Stimulated activated CD4-positive, alpha-beta T cell treated with anti-CD3 and anti-CD28 coated beads, Interleukin-15, amount 100 ng/mL, for 48 hours (primary cell): ENCODE results near the gene ENDOV.

Experiments
- DNase-seq, 2 donors: peaks; one replicate each; pipeline ENCODE4 v3.0.0-alpha.2; 2020; ENCODE audit warnings: low read depth in 2 of 2

The ENDOV gene

DNA sequence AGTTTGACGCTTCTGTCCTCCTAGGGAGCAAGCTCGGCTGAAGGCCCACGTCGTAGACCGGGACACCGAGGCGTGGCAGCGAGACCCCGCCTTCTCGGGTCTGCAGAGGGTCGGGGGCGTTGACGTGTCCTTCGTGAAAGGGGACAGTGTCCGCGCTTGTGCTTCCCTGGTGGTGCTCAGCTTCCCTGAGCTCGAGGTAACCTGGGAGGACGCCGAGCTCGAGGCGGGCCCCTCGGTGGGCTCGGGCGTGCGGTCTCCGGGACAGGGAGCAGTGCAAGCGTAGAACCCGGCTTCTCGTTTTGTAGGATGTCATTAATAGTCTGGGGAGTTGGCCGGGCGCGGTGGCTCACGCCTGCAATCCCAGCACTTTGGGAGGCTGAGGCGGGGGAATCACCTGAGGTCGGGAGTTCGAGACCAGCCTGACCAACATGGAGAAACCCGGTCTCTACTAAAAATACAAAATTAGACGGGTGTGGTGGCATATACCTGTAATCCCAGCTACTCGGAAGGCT is 715 bp downstream of the ENDOV start:
- no peak for DNase-seq

DNA sequence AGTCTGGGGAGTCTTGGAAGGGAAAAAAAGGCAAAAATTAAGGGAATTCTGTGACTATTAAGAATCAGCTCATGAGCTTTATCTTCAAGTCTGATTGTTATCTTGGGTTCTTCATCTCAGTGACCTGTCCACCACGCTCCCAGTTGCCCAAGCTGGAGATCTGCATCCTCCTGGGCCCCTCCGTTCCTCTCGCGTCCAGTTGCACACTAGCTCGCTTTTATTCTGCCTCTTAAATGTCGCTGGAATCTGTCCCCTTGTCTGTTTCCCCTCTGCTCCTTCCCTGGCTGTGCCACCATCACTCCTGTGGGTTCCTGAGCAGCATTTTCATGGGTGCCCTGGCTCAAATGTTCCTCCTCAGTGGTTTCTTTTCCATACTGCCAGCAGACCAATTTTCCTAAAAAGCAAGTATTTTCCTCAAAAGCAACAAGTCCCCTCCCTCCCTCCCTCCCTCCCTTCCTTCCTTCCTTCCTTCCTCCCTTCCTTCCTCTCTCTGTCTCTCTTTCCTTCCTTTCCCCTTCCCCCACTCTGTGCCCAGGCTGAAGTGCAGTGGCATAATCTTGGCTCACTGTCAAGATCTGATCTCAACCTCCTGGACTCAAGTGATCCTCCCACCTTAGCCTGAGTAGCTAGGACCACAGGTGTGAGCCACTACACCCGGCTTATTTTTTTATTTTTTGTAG is 1.4 kb downstream of the ENDOV start:
- no peak for DNase-seq

DNA sequence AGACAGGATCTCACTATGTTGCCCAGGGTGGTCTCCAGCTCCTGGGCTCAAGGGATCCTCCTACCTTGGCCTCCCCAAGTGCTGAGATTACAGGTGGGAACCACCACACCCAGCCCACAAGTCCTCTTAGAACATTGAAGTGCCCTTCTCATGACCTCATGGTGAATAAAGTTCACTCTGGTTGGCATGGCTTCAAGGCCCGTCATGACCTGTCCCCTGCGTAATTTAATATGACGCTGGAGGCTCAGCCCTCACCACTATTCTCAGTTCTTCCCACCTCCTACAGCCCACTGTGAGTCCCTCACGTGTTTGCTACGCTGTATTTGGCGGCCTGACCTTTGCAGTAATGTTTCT is 1.9 kb downstream of the ENDOV start:
- DNase-seq = no peak

DNA sequence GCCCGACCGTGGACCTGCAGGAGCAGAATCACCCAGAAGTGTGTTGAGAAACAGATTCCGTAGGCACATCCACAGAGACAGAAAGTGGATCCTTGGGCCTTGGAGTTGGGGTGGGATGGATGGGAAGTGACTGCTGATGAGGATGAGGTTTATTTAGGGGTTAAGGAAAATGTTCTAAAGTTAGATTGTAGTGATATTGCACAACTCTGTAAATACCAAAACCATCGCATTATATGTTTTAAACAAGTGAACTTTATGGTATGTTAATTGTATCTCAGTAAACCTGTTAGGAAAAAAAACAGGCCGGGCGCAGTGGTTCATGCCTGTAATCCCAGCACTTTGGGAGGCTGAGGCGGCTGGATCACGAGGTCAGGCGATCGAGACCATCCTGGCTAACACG is 3.6 kb downstream of the ENDOV start:
- no peak for DNase-seq

DNA sequence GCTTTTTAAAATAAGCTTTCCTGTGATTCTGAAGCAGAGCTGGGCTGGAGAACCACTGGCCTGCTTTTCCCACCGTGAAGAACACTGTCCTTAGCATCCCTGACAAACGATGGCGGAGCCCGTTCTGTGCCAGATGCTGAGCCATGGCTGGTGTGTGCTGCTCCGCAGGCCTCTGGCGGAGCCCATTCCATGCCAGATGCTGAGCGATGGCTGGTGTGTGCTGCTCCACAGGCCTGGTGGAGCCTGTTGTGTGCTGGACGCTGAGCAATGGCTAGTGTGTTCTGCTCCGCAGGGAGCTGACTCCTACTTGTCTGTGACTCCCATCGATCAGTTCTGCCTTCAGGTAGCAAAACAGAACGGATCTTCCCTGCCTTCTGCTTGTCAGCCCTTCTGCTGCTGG is 4.3 kb downstream of the ENDOV start:
- DNase-seq = no peak

DNA sequence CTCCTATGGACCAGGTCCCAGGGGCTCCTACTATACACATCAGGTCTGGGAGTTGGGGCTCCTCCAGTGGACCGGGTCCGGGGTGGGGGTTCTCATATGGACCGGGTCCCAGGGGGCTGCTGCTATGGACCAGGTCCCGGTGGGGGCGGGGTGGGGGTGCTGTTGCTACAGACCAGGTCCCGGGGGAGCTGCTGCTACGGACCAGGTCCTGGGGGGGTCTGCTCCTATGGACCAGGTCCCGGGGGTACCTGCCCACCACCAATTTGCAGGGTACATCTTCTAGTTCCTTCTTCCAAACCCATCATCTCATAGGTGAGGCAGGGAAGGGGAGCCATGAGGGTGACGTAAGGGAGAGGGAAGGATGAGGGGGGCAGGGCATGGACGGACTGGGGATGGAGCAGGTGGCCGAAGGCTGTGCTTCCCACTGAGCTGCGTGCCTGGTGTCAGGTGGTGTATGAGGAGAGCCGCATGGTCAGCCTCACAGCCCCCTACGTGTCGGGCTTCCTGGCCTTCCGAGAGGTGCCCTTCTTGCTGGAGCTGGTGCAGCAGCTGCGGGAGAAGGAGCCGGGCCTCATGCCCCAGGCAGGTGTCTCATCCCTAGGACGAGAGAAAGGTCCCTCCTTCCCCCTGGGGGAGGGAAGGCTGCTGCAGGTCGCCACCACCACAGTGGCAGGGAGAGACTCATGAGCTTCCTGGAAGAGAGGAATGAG is 6.6 kb downstream of the ENDOV start:
- no peak for DNase-seq

DNA sequence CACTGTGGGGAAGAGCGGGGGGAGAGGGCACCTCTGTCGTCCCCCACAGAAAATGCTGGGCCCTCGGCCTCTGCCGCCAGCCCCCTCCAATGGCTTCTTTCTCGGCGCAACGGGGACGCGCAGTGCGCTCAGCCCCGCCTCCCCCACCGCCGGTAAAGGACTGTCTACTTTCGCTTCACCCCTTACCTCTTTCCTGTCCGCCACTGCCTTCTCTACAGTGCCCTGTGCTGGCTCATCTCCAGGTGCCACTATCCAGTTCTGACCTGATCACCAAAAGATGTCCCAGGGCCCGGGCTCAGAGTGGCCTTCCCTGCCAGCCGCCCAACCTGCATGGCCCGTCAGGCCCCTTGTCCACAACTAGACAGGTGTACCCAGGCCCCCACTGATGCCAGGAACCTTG is 7.3 kb downstream of the ENDOV start:
- no peak for DNase-seq

DNA sequence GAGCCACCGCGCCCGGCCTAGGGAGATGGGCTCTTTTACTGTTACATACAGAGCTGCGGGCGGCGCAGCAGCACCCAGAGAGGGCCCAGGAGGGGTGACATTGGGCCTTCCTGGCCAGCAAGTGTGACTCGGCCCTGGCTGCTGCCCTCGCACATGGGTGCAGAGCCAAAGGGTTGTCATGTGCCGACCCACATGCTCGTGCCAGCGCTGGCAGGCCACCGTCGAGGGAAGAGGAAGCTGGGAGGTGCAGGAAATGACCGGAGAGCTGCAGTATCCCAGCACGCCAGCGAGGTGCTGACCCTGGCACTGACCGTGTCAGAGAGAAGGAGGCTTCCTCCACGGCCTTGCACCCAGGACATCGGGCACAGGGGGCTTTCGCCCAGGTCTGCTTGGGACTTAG is 8.0 kb downstream of the ENDOV start:
- no peak for DNase-seq

DNA sequence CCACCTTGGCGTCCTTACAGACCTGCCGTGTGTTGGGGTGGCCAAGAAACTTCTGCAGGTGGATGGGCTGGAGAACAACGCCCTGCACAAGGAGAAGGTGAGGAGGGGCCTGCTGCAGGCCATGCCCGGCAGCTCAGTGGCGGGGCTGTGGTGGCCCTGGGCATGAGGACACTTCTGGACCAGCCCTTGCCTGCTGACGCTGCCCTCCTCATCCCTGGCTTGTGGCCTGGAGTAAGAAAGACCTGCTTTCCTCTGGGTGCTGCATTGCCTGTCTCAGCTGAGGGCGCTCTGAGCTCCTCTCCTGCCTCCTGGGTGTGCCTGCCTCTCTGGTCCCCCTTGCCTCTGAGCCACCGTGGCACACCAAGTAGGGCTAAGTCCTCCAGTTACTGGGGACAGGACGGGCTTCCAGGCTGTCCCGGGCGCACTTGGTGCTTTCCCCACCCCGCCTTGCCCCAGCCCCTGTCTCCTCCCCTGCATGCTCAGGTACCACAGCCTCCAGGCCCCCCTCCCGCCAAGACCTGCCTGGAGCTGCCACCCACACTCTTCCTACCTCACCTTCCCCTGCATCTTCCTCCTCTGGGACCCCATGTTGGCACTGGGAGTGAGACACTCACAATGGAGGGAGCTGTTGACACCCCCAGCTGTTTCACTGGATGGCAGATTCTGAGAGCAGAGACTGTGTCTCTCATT is 8.7 kb downstream of the ENDOV start:
- DNase-seq = no peak

DNA sequence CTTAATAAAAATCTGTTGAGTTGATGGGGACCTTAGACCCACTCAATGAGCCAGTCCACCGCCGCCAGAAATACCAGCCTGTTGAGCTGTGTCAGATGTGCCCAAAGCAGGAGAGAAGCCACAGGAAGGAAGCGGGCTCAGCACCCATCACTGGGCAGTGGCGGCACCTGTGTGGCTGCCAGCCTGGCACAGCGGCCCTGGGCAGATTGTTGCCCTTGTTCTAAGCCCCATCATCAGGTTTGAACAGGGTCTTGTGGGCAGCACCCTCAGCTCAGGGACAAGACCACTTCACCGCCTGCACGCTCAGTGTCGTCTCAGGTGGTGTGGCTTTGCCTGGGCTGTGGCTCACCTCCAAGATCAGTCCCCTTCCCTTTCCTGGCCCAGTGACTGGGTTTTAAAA is 9.3 kb downstream of the ENDOV start:
- DNase-seq = no peak

DNA sequence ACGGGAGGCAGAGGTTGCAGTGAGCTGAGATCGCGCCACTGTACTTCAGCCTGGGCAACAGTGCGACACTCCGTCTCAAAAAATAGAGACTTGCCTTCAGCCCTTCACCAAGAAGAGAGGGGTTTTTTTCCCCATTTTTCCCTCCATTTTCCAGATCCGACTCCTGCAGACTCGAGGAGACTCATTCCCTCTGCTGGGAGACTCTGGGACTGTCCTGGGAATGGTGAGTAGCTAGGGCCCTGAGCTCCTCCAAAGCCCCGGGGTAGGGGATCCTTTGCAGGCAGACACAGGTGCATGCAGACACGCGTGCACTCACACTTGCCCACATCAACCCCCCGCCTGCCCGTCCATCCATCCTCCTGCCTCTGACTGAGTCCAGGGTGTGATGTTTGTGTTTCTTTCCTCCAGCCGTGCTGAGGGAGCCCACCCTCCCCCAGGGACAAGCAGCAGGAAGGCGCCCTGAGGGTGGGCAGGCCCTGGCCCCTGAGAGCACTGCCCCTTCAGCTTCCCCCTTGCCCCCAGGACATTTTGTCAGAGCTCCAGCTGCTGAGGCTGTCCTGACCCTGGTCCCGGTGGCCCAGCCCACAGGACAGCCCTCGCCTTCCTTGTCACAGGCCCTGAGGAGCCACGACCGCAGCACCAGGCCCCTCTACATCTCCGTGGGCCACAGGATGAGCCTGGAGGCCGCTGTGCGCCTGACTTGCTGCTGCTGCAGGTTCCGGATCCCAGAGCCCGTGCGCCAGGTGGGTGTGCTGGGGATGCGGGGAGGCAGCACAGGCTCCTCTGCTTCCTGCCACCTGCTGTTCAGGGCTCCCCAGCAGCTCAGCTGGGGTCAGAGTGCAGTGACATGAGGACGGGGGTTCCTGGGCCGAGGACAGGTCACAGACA is 10.2 kb downstream of the ENDOV start:
- DNase-seq = no peak

DNA sequence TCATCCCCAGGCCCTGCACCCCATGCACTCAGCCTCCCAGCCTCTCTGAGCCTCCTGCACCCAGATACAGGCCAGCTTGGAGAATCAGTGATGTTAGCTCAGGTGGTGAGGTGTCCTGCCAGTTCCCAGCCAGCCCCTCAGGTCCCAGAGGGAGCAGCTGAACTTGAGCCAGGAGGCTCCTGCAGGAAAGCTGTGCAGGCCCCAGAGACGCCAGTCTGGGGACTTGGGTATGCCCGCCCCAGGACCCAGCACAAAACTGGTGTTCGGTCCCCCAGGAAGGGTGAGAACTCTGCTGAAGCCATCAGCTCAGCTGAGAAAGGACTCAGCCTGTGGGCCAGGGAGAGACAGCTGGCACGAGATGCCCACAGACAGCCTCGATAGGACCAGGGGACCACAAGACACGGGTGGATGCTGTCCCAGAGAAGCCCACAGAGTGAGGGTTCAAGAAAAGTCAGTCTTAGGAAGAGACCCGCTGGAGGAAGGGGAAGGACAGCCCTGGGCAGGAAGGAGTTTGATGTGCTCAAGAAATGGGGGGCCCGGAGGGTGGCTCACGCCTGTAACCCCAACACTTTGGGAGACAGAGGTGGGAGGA is 11.0 kb downstream of the ENDOV start:
- DNase-seq = no peak

DNA sequence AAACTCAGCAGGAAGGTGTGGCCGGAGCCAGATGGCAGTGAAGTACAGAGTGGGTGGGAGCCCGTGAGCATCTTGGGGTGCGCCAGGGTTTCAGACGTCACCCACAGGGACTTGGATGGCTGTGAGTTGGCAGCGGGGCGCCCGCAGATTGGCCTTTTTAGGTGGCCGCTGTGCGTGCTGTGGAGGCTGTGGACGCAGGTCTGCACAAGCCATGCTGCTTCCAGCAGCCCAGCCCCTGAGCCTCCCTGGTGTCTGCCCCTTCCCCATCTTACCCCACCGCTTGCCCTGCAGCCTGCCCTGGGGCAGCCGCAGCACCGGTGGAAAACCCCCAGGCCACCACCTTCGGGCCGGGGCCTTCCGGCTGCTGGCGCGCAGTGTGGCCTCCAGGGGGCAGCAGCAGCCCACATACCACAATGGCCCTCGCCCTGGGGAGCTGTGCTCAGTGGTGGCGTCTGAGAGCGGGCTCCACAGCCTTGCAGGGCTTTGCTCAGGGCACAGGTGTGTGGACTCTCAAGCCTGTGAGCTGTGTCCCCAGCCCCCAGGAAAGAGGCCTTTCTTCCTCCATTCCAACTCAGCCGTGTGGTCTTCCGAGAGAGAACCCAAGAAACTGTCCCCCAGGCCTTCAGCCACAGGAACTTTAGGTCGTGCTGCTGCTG is 11.8 kb downstream of the ENDOV start:
- peak; percentile 73 to 80 for DNase-seq

DNA sequence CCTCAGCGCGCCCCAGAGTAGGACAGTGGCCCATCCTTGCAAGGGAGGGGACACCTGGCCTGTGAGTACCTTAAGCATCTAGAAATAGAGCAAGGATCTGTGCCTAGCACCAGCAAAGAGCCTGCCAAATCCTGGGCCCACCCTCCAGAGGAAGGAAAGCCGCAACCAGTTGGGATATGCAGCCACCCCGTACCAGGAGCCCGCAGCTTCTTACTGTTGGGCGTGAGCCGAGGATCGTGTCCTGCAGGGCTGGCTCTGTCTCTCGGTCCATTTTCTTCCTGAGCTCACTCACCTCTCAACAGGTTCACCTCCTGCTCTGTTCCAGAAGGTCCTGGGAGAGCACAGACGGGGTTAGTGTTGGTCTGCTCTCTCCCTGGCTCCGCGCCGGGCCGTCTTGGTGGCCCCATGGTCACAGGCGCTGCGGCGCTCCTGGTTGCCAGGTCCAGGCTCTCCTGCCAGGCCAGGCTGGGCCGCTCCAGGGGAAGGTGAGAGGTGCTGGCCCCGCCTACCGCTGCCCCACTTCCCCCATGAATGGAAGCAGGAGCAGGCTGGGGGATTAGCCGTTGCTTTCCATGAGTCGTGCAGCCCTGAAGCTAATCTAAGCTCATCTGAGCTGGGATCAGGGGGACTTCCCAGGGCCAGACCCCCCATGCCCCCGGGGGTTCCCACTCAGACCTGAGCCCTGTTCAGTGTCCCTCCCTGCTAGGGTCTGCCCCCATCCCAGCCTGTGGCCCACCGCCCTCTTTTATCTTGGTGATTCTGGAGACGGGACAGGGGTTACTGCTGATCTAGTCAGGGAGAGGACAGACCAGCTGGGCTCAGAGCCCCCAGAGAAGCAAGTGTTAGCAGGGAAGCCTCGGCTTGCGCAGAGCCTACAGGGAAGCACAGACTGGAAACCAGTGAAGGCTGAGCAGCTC is 12.7 kb downstream of the ENDOV start:
- no peak for DNase-seq

DNA sequence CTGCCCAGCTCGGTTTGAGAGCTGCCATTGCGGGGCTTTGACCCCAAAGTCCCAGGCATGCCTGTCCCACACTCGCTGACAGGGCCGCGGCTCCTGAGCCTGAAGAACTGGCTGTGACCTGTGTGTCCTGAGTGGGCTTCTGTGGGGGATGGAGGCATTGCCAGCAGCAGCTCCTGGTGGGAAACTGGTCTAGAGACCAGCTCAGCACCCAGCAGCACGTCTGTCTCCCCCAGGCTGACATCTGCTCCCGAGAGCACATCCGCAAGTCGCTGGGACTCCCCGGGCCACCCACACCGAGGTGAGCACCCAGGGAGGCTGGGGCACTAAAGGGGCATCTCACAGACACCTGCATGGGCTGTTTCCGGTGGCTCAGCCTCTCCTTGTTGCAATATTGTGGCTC is 13.4 kb downstream of the ENDOV start:
- DNase-seq = no peak

DNA sequence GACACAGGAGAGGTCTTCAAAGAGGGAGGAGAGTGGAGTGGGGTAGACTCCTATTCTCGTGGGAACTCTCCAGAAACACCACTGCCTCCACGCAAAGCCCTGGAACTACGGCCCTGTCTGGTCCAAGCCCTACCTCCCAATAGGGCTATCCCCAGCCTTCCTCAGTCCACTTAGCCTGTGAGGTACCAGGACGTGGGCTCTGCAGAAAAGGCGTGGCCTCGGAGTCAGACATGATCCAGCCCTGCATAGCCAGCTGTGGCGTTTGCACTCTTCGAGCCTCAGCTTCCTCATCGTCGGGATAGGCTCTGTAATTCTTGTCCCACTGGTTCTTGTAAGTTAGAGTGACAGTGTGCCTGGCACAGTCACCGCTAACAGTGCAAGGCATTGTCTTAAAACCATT is 13.8 kb downstream of the ENDOV start:
- DNase-seq = no peak

DNA sequence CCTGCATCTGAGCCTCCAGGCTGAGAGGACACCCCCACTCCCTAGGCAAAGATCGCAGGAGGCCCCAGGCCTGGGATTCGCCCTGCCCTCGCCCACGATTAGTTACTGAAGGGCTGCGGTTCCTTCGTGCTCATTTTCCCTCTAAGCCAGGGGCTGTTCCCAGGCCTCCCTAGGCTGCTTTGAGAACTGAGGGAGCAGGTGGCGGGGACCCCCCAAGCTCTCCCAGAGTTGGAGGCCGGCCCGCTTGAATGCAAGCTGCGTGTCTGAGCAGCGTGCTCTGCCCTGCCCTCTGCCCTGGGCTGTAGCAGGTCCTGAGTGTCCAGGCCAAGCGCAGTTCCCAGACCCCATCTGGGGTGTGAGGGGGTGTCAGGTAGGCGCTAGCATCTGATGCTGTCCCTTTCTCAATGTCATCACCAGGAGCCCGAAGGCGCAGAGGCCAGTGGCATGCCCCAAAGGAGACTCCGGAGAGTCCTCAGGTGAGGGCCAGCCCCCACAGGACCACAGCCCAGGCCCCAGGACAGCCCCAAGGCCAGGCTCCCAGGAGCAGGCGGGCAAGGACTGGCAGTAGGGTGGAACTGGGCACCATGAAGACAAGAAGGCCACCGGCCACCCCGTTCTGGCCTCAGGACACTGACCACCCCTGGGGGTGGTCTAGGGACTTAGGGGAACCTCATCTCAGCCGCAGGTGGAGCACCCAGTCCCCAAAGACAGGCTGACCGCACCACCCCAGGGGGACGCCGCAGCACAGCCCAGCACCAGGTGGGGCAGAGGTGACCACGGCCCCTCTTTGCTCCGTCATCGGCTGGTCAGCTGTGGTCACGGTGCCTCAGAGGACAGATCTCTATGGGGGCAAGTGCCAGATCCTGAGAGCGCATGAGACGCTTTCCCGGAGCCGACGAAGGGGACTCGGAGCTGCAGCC is 14.6 kb downstream of the ENDOV start:
- DNase-seq = no peak

DNA sequence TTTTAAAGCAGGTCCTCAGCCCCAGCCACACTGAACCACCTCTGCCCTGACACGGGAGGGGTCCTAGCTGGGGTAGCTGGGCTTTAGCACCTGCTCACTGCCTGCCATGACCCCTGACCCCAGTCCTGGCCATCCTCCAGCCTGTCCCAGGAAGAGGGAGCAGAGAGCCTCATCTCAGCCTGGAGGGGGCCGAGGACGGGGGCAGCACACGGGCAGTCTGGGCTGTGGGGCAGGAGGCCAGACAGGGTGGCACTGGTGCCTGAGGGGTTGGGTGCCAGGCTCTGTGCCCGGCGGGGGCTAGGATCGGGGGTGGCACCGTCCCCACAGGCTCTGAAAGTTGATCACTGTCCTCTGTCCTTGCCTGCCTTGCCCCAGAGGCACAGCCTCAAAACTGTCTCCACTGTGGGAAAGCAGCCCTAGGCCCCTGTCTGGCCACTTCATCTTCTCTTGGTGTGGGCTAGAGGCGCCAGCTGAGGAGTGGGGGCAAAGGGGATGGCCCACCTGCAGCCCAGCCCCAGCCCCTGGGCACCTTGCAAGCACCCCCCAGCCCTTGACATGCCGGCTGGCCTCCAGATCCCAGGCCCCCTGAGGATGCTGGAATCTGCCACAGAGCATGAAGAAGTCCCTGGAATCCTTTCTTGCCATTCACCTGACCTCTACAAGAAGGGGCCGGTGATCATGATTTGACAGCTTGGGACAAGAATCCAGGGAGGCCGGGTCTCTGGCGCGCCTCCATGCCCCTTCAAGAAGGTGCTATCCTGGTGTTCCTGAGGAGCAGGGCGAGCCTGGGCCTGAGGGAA is 15.7 kb downstream of the ENDOV start:
- DNase-seq = no peak
